A549 (cell line): Measurements from ENCODE around the gene ISCU. TPM values are rescaled to one million over a fixed set of nuclear protein-coding genes. Genes with fewer than 3 reads are reported as not detected.
A peak's percentile ranks its signal among the peaks of the same experiment; 100 is the strongest.
"Not testable (repeated sequence)": the region's sequence is repeated elsewhere in the genome, so short reads cannot be mapped to it uniquely, and the experiment has no call there.

Experiments used
- ATAC-seq, 2 experiments: fragments of 200-7000 bp in 1 of 2; fragments of >200 bp in 1 of 2; cut with Nextera tagmentation in 1 of 2; cut with Tn5 transposase in 1 of 2; 3 replicates each; pipeline versions ENCODE4 v1.8.0 to v1.9.1; 2018 to 2020; ENCODE audit warnings: mild to moderate bottlenecking in 1 of 2, moderate library complexity in 1 of 2
- CTCF ChIA-PET: fragments of 300-600 bp; sonication (Branson Sonifier 250); formaldehyde crosslinking; extraction: SDS; loops from one replicate; lab custom pipeline; 2021; ENCODE audit warnings: antibody characterized with exemption, inconsistent platforms; lab: Yijun Ruan, JAX
- POLR2A ChIA-PET: fragments of 350-600 bp; formaldehyde crosslinking; extraction: SDS; loops from one replicate; lab custom pipeline; 2021; ENCODE audit warnings: antibody characterized with exemption, inconsistent platforms; lab: Yijun Ruan, JAX
- DNase-seq, 2 experiments: peaks; one replicate each; pipeline versions ENCODE4 v3.0.0 to v3.0.0-alpha.2; 2011 to 2016; ENCODE audit warnings: low read depth in 1 of 2, low spot score in 1 of 2
- FAIRE-seq: peaks from 2 replicates; lab custom pipeline; 2011; peaks lifted over from hg19 to GRCh38; lab: Jason Lieb, UNC
- H3K27ac ChIP-seq, 2 experiments: fragments of >200 bp; sonication (Bioruptor Twin); formaldehyde crosslinking; 3 replicates each; pipeline ENCODE4 v1.5.1; 2016 to 2017
- H3K4me1 ChIP-seq: fragments of >200 bp; sonication (Bioruptor Twin); formaldehyde crosslinking; 3 replicates; pipeline ENCODE4 v1.6.1; 2016
- H3K4me2 ChIP-seq: fragments of >200 bp; sonication (Bioruptor Twin); formaldehyde crosslinking; 3 replicates; pipeline ENCODE4 v1.6.1; 2016
- H3K4me3 ChIP-seq: fragments of >200 bp; sonication (Bioruptor Twin); formaldehyde crosslinking; 3 replicates; pipeline ENCODE4 v1.5.1; 2016
- H3K9me3 ChIP-seq: fragments of >200 bp; sonication (Bioruptor Twin); formaldehyde crosslinking; 3 replicates; pipeline ENCODE4 v1.6.1; 2016
- CTCF ChIP-seq: fragments of >200 bp; sonication (Bioruptor Twin); formaldehyde crosslinking; IDR thresholded peaks from 3 replicates; pipeline ENCODE4 v1.5.1; 2016
- EHF ChIP-seq: fragments of 250-450 bp; sonication (Bioruptor Pico); IDR thresholded peaks from 2 replicates; pipeline ENCODE4 v1.5.0; 2020; ENCODE audit warnings: mild to moderate bottlenecking
- EHMT2 ChIP-seq: fragments of 200-600 bp; sonication (generic); IDR thresholded peaks from 2 replicates; pipeline ENCODE4 v1.6.1; 2016; ENCODE audit warnings: antibody characterized with exemption, low read depth, mild to moderate bottlenecking, moderate library complexity
- ELK1 ChIP-seq: fragments of 150-350 bp; IDR thresholded peaks from 2 replicates; pipeline ENCODE4 v1.6.1; 2014; ENCODE audit warnings: low read depth, mild to moderate bottlenecking, low read length
- FOSL2 ChIP-seq, 2 experiments: fragments of 450-650 bp in 1 of 2; fragments of >200 bp in 1 of 2; sonication (Bioruptor Twin) in 1 of 2; formaldehyde crosslinking; IDR thresholded peaks; 2 replicates each; pipeline versions ENCODE4 v1.5.0 to v1.6.1; 2016 to 2020; ENCODE audit warnings: mild to moderate bottlenecking in 1 of 2, moderate library complexity in 1 of 2
- FOXS1 ChIP-seq: fragments of 250-450 bp; sonication (Bioruptor Pico); IDR thresholded peaks from 2 replicates; pipeline ENCODE4 v1.5.0; 2020; ENCODE audit warnings: mild to moderate bottlenecking, moderate library complexity
- HDAC2 ChIP-seq: fragments of 200-600 bp; sonication (generic); IDR thresholded peaks from 2 replicates; pipeline ENCODE4 v1.6.1; 2016
- HES2 ChIP-seq: fragments of >200 bp; sonication (Bioruptor Twin); formaldehyde crosslinking; IDR thresholded peaks from 2 replicates; pipeline ENCODE4 v1.6.1; 2016
- MAFK ChIP-seq: fragments of 450-650 bp; IDR thresholded peaks from 2 replicates; pipeline ENCODE4 v1.6.1; 2014; ENCODE audit not compliant: partially characterized antibody
- POLR2A ChIP-seq: IDR thresholded peaks from 2 replicates; pipeline ENCODE4 v1.6.1; 2012; ENCODE audit warnings: mild to moderate bottlenecking, low read length
- RAD21 ChIP-seq, 2 experiments: fragments of >200 bp in 1 of 2; sonication (Bioruptor Twin) in 1 of 2; formaldehyde crosslinking in 1 of 2; IDR thresholded peaks in 1 of 2; conservative IDR thresholded peaks in 1 of 2; 2 replicates in 1 of 2; 3 replicates in 1 of 2; pipeline ENCODE4 v1.6.1; 2012 to 2018; ENCODE audit warnings: inconsistent platforms in 1 of 2
- RNF2 ChIP-seq: fragments of 200-600 bp; sonication (generic); IDR thresholded peaks from 2 replicates; pipeline ENCODE4 v1.6.1; 2016; ENCODE audit warnings: low read depth, mild to moderate bottlenecking, antibody characterized with exemption, moderate library complexity, borderline replicate concordance
- TP53 ChIP-seq: fragments of 250-450 bp; sonication (Bioruptor Pico); IDR thresholded peaks from 2 replicates; pipeline ENCODE4 v1.5.0; 2021; ENCODE audit warnings: mild to moderate bottlenecking, moderate library complexity
- USF2 ChIP-seq: fragments of 450-650 bp; IDR thresholded peaks from 2 replicates; pipeline ENCODE4 v1.6.1; 2014; ENCODE audit warnings: antibody characterized with exemption
- ZC3H11A ChIP-seq: fragments of 450-650 bp; IDR thresholded peaks from 2 replicates; pipeline ENCODE4 v1.6.1; 2014; ENCODE audit warnings: antibody characterized with exemption, mild to moderate bottlenecking
- ZSCAN20 ChIP-seq: fragments of 250-450 bp; sonication (Bioruptor Pico); IDR thresholded peaks from 2 replicates; pipeline ENCODE4 v1.8.0; 2022; ENCODE audit warnings: mild to moderate bottlenecking, moderate library complexity
- WGBS: methylation state at CpG from one replicate; pipeline ENCODE4 v1.1.6; 2017; ENCODE audit errors: missing lambda C conversion rate; 5-methylcytosine and 5-hydroxymethylcytosine counted together
- polyA plus RNA-seq, 4 experiments: library from polyadenylated mRNA; depleted of rRNA in 3 of 4; stranded (reverse); fragments of >200 nt; fragmentation: RNase III in 1 of 4; extraction: RNeasy Plus Mini Kit Qiagen cat#74134 plus additional on column Dnase treatment in 1 of 4; gene quantifications; 2 replicates in 3 of 4; 3 replicates in 1 of 4; pipeline ENCODE4 v1.2.3, GENCODE V29; 2011 to 2017
- TF ChIP-seq, protein P1 (sequence below): fragments of >200 bp; sonication (Bioruptor Twin); formaldehyde crosslinking; IDR thresholded peaks from 3 replicates; pipeline ENCODE4 v1.6.1; 2016
- TF ChIP-seq, protein P2 (sequence below): IDR thresholded peaks from 2 replicates; pipeline ENCODE4 v1.6.1; 2012

ISCU gene
- polyA plus RNA-seq, 2 of the 4 experiments (the other 2 are of a cell fraction), result 97.5 to 174 TPM

DNA sequence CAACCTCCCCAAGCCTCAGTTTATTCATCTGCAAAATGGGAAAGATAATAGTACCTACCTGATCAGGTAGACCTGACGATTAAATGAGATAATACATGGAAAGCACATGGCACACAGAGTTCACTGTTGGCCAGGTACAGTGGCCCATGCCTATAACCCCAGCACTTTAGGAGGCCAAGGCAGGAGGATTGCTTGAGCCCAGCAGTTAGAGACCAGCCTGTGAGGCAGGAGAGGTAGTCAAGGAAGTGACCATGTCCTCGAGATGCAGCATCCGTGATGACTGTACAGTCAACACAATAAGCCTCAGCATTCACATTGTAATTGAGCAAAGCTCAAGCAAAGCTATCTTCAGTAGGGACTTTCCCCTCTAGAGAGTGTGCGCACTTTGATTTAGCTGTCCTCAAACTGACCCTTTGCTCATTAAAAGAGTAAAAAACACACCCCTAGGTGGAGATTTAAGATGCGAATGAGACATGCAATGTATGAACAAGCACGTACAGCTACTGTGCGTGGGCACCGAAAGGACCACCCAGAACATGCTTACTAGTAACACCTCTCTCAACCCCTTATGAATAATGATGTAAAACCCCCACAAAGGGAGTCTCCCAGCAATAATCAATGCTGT, 9.9 kb downstream of the ISCU start:
- ChIA-PET POLR2A (no interaction called here), CTCF (interaction anchor here (0.6 to 22.8 kb wide), 6 partner anchors 8 to 521 kb away, joined by 4 to 533 read pairs (median 5); partner anchors contain the start of gene ALKBH2)
- Histone ChIP-seq H3K4me2 (no peak overlapping the region), H3K4me3 (no peak overlapping the region), H3K9me3 (no peaks in the 10 kb centered on the region), H3K4me1 (no peaks in the 10 kb centered on the region), H3K27ac (no peak overlapping the region)
- 55% methylated on average over 8 of the region's 8 CpGs for WGBS
- FAIRE-seq (no peak), ATAC-seq (peak in 1 of 2 experiments; percentile 29; a peak in 3 of 6 replicates), DNase-seq (no peak)
- TF ChIP-seq ZSCAN20, result no peak
- no peak for TF ChIP-seq TP53 (CRISPR knock-in tag)
- TF ChIP-seq EHMT2, result no peak
- no peak for TF ChIP-seq CTCF
- no peak for TF ChIP-seq RNF2
- no peak for TF ChIP-seq HDAC2
- no peak for TF ChIP-seq FOSL2 (IDR thresholded peaks at IDR 0.05)
- no peak for TF ChIP-seq FOSL2 (CRISPR knock-in tag; IDR thresholded peaks at IDR 0.05)
- no peak for TF ChIP-seq FOXS1 (CRISPR knock-in tag)
- TF ChIP-seq EHF, result no peak

DNA sequence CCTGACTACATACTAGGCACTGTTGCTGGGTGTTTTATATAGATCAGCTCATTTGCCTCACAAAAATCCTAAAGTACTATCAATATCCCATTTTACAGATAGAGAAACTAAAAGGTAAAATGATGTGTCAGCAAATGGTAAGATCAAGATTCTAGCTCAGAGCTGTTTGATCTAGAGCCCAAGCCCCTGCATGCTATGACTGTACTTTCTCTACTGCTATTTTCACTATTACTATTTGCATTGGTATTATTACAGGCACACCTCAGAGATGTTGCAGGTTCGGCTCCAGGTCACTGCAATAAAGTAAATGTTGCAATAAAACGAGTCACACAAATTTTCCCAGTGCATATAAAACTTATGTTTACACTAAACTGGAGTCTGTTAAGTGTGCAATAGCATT, 10.9 kb downstream of the ISCU start:
- ChIA-PET CTCF (interaction anchor here (1.0 to 22.8 kb wide), 4 partner anchors 9 to 520 kb away, joined by 4 to 533 read pairs (median 4); partner anchors contain the start of gene ALKBH2), POLR2A (no interaction called here)
- WGBS, result 8% methylated on average over 2 of the region's 2 CpGs
- TF ChIP-seq MAFK (peak; percentile 97), HES2 (no peak)
- ATAC-seq (no peak), DNase-seq (no peak), FAIRE-seq (no peak)
- H3K4me3 ChIP-seq, result no peak overlapping the region
- H3K4me2 ChIP-seq, result no peak overlapping the region
- H3K27ac ChIP-seq, result no peak overlapping the region
- H3K4me1 ChIP-seq, result no peaks in the 10 kb centered on the region
- H3K9me3 ChIP-seq, result no peaks in the 10 kb centered on the region

DNA sequence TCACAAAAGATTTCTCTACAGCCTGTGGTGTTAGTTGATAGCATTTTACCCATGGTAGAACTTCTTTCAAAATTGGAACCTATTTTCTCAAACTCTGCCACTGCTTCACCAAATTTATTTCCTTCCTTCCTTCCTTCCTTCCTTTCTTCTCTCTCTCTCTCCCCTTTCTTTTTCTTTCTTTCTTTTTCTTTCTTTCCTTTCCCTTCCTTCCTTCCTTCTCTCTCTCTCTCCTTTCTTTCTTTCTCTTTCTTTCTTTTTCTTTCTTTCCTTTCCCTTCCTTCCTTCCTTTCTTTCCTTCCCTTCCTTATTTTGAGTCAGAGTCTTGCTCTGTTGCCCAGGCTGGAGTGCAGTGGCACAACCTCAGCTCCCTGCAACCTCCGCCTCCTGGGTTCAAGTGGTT, 11.9 kb downstream of the ISCU start:
- H3K9me3 ChIP-seq, H3K4me1 ChIP-seq, POLR2A ChIA-PET, H3K27ac ChIP-seq, DNase-seq, H3K4me3 ChIP-seq, FAIRE-seq, ATAC-seq, H3K4me2 ChIP-seq: not testable (repeated sequence)
- CTCF ChIA-PET, result interaction anchor here (2.2 to 22.8 kb wide), 2 partner anchors 10 to 39 kb away, joined by 8 to 533 read pairs; no protein-coding TSS in a partner anchor
- 86% methylated on average over 1 of the region's 1 CpG for WGBS

DNA sequence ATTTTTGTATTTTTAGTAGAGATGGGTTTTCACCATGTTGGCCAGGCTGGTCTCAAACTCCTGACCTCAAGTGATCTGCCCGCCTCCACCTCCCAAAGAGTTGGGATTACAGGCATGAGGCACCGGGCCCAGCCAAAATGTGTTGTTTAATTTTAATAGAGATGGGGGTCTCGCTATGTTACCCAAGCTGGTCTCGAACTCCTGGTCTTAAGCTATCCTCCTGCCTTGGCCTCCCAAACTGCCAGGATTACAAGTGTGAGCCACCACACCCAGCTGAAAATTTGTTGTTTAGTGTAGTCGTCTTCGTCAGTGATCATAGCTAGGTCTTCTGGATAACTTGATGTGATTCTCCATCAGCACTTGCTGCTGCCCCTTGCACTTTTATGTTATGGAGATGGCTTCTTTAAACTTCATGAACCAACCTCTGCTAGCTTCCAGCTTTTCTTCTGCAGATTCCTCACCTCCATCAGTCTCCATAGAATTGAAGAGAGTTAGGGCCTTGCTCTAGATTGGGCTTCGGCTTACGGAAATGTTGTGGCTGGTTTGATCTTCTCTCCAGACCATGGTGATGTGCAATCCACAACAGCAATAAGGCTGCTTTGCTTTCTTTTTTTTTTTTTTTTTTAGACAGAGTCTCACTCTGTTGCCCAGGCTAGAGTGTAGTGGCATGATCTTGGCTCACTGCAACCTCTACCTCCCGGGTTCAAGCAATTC, 13.0 kb downstream of the ISCU start:
- H3K27ac ChIP-seq, result no peak overlapping the region
- H3K4me1 ChIP-seq, result no peaks in the 10 kb centered on the region
- no peaks in the 10 kb centered on the region for H3K9me3 ChIP-seq
- whole genome bisulfite sequencing, result 84% methylated on average over 9 of the region's 9 CpGs
- no peak overlapping the region for H3K4me3 ChIP-seq
- no peak for DNase-seq
- FAIRE-seq, result no peak
- H3K4me2 ChIP-seq, result no peak overlapping the region
- ChIA-PET CTCF (interaction anchor here (2.2 to 22.8 kb wide), 2 partner anchors 11 to 38 kb away, joined by 8 to 533 read pairs; no protein-coding TSS in a partner anchor), POLR2A (no interaction called here)
- no peak for ATAC-seq
- TF ChIP-seq ELK1, result no peak
- TF ChIP-seq ZC3H11A, result no peak
- no peak for TF ChIP-seq CTCF
- TF ChIP-seq, protein P1, sequence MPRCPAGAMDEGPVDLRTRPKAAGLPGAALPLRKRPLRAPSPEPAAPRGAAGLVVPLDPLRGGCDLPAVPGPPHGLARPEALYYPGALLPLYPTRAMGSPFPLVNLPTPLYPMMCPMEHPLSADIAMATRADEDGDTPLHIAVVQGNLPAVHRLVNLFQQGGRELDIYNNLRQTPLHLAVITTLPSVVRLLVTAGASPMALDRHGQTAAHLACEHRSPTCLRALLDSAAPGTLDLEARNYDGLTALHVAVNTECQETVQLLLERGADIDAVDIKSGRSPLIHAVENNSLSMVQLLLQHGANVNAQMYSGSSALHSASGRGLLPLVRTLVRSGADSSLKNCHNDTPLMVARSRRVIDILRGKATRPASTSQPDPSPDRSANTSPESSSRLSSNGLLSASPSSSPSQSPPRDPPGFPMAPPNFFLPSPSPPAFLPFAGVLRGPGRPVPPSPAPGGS, result no peak
- no peak for TF ChIP-seq USF2
- TF ChIP-seq, protein P2, sequence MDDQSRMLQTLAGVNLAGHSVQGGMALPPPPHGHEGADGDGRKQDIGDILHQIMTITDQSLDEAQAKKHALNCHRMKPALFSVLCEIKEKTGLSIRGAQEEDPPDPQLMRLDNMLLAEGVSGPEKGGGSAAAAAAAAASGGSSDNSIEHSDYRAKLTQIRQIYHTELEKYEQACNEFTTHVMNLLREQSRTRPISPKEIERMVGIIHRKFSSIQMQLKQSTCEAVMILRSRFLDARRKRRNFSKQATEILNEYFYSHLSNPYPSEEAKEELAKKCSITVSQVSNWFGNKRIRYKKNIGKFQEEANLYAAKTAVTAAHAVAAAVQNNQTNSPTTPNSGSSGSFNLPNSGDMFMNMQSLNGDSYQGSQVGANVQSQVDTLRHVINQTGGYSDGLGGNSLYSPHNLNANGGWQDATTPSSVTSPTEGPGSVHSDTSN, result no peak
- no peak for TF ChIP-seq HES2
- TF ChIP-seq POLR2A, result no peak
- TF ChIP-seq RAD21 (conservative IDR thresholded peaks at IDR 0.05 in 1 of 2, IDR thresholded peaks at IDR 0.05 in 1 of 2), result no peak
